ENCODE data around the gene TXNDC17. TPM values are rescaled to one million over a fixed set of nuclear protein-coding genes. Genes with fewer than 3 reads are reported as not detected.

Gene TXNDC17
- total RNA-seq, 3 donors from 2014 or later, result 125 to 145 (median 134) TPM

- intact Hi-C loops (cut with DNase I; ENCODE audit: low total_unique reads), result no loop called here
- Histone ChIP-seq H3K4me3 (no peak overlapping the region), H3K27ac (no peak overlapping the region), H3K9me3 (no peaks in the 10 kb centered on the region), H3K4me1 (peaks cover 5 to 11% of the 10 kb centered on the region in 2 donors), H3K36me3 (no peaks in the 10 kb centered on the region), H3K27me3 (no peaks in the 10 kb centered on the region)
- no peak for TF ChIP-seq POLR2AphosphoS5 (IDR thresholded peaks at IDR 0.05)
- no peak for TF ChIP-seq POLR2A (IDR thresholded peaks at IDR 0.05)
- no peak for TF ChIP-seq CTCF (IDR thresholded peaks at IDR 0.05)
- no peak for DNase-seq (ENCODE audit: low spot score in 2 of 2)
Measured at GRCh38 chr17:6636105-6636504, 4.8 kb upstream of the TXNDC17 start.

GRCh38 chr17:6636616-6637457, 4.0 kb upstream of the TXNDC17 start:
- H3K4me3 ChIP-seq, result no peak overlapping the region
- peaks cover 5 to 14% of the 10 kb centered on the region in 2 donors for H3K4me1 ChIP-seq
- no peak overlapping the region for H3K27ac ChIP-seq
- no peaks in the 10 kb centered on the region for H3K36me3 ChIP-seq
- intact Hi-C loops (cut with DNase I; ENCODE audit: low total_unique reads), result no loop called here
- DNase-seq (ENCODE audit: low spot score in 2 of 2), result no peak
- H3K9me3 ChIP-seq, result no peaks in the 10 kb centered on the region
- TF ChIP-seq POLR2A (IDR thresholded peaks at IDR 0.05) (no peak), POLR2AphosphoS5 (IDR thresholded peaks at IDR 0.05) (no peak), CTCF (IDR thresholded peaks at IDR 0.05) (no peak)
- H3K27me3 ChIP-seq, result no peaks in the 10 kb centered on the region

GRCh38 chr17:6637458-6637840, 3.4 kb upstream of the TXNDC17 start:
- no peak for DNase-seq (ENCODE audit: low spot score in 2 of 2)
- H3K4me1 ChIP-seq, result peaks cover 5 to 20% of the 10 kb centered on the region in 2 donors
- no peak overlapping the region for H3K4me3 ChIP-seq
- no peaks in the 10 kb centered on the region for H3K9me3 ChIP-seq
- no peaks in the 10 kb centered on the region for H3K27me3 ChIP-seq
- intact Hi-C loops (cut with DNase I; ENCODE audit: low total_unique reads), result no loop called here
- H3K36me3 ChIP-seq, result no peaks in the 10 kb centered on the region
- no peak for TF ChIP-seq POLR2AphosphoS5 (IDR thresholded peaks at IDR 0.05)
- TF ChIP-seq CTCF (IDR thresholded peaks at IDR 0.05), result no peak
- TF ChIP-seq POLR2A (IDR thresholded peaks at IDR 0.05), result no peak
- H3K27ac ChIP-seq, result no peak overlapping the region

- TF ChIP-seq POLR2A (IDR thresholded peaks at IDR 0.05) (no peak), POLR2AphosphoS5 (IDR thresholded peaks at IDR 0.05) (no peak), CTCF (IDR thresholded peaks at IDR 0.05) (no peak)
- no peaks in the 10 kb centered on the region for H3K27me3 ChIP-seq
- no peaks in the 10 kb centered on the region for H3K9me3 ChIP-seq
- DNase-seq (ENCODE audit: low spot score in 2 of 2), result no peak
- no peaks in the 10 kb centered on the region for H3K36me3 ChIP-seq
- no peak overlapping the region for H3K27ac ChIP-seq
- intact Hi-C loops (cut with DNase I; ENCODE audit: low total_unique reads), result no loop called here
- H3K4me1 ChIP-seq, result peaks cover 5 to 20% of the 10 kb centered on the region in 2 donors
- peak overlapping the region in 1 of 3 donors; percentile 77 for H3K4me3 ChIP-seq
Measured at GRCh38 chr17:6638046-6638908, 2.6 kb upstream of the TXNDC17 start.

Data from breast epithelium (tissue), 4 donors.